ENCODE data around the gene VPS52.

- TF ChIP-seq RAD21 (conservative IDR thresholded peaks at IDR 0.05) (no peak), CTCF (IDR thresholded peaks at IDR 0.05; ENCODE audit: poor library complexity, severe bottlenecking) (no peak), MXI1 (conservative IDR thresholded peaks at IDR 0.05; ENCODE audit: poor library complexity, severe bottlenecking) (no peak), TAF1 (IDR thresholded peaks at IDR 0.05; ENCODE audit: low read depth) (no peak), EZH2 (IDR thresholded peaks at IDR 0.05; ENCODE audit: borderline replicate concordance, insufficient read depth, low read length, poor library complexity, severe bottlenecking) (no peak), SMC3 (conservative IDR thresholded peaks at IDR 0.05; ENCODE audit: poor library complexity) (no peak)
Measured at GRCh38 chr6:33259032-33259431, 12.6 kb downstream of the VPS52 start.

All from neural cell (in vitro differentiated cells).